ENCODE results near the gene MTHFD1. TPM values are rescaled to one million over a fixed set of nuclear protein-coding genes. Genes with fewer than 3 reads are reported as not detected.
A peak's percentile ranks its signal among the peaks of the same experiment; 100 is the strongest.

MTHFD1 gene
- polyA plus RNA-seq, 3 donors, result 11.8 to 21.3 (median 14.3) TPM

- Mint-ChIP-seq H3K4me3 (no peak overlapping the region), H3K27ac (no peak overlapping the region), H3K4me1 (no peaks in the 10 kb centered on the region), H3K9me3 (peaks cover 0 to 4% (median 0%) of the 10 kb centered on the region in 7 donors), H3K27me3 (ENCODE audit: low read depth in 3 of 3) (peaks cover 0 to 2% (median 0%) of the 10 kb centered on the region in 3 donors), H3K36me3 (no peaks in the 10 kb centered on the region)
- H3K4me1 ChIP-seq (ENCODE audit: control insufficient read depth in 1 of 2, insufficient read depth in 2 of 2, low read length in 2 of 2), result no peaks in the 10 kb centered on the region
- DNase-seq, result no peak
- H3K79me2 ChIP-seq (ENCODE audit: insufficient read depth, low read length), result no peaks in the 10 kb centered on the region
- no peaks in the 10 kb centered on the region for H4K20me1 ChIP-seq (ENCODE audit: insufficient read depth, low read length)
- no peaks in the 10 kb centered on the region for H3K36me3 ChIP-seq (replicated peaks in 1 of 2; ENCODE audit: control insufficient read depth in 1 of 2, insufficient read depth in 2 of 2, low read length in 2 of 2)
- WGBS (ENCODE audit: insufficient coverage), result no CpG with 5 or more reads among the region's 2 CpGs
- H3K4me2 ChIP-seq (replicated peaks; ENCODE audit: extremely low read depth, low read length, poor library complexity, severe bottlenecking), result no peak overlapping the region
- H3K27ac ChIP-seq (ENCODE audit: low read depth in 1 of 2, low read length in 2 of 2), result no peak overlapping the region
- no peaks in the 10 kb centered on the region for H3K27me3 ChIP-seq (ENCODE audit: control insufficient read depth in 2 of 2, insufficient read depth in 2 of 2, low read length in 2 of 2)
- no peak overlapping the region for H2AFZ ChIP-seq (ENCODE audit: insufficient read depth, low read depth, low read length, poor library complexity, severe bottlenecking)
- no peaks in the 10 kb centered on the region for H3K9me3 ChIP-seq (replicated peaks in 1 of 2; ENCODE audit: control insufficient read depth in 1 of 2, insufficient read depth in 1 of 2, low read length in 2 of 2)
- no peak for TF ChIP-seq CTCF (IDR thresholded peaks at IDR 0.05)
- H3K9ac ChIP-seq (ENCODE audit: insufficient read depth, low read length, poor library complexity, severe bottlenecking), result no peak overlapping the region
- intact Hi-C loops (cut with micrococcal nuclease), result no loop called here
- no peak overlapping the region for H3K4me3 ChIP-seq (replicated peaks in 1 of 3; ENCODE audit: low read depth in 2 of 3, low read length in 3 of 3)
Observed at GRCh38 chr14:64369201-64369600, 19.0 kb upstream of the MTHFD1 start.

DNA sequence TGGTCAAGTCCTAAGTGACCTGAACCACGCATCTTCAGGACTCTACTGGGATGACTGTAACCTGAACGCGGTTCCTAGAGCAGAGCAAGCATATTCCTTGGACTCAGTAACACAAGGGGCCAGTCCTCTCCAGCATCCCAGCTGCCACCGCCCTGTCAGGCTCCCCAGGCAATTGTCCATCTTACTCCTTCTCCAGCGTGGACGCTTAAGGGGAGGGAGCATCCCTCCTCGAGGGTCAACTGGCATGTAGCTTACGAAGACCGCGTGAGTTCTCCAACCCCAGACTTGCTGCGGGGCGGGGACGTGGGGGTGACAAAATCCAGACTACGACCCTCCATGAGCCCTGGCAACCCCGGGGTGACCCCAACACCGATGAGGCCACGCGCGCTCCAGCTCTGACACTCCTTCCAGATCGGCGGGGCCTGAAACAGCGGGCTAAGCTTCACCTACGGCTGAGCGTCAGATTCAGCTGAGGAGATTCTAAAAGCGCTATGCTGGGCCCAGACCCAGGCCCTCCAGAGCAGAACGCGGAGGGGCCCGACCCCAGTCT lies 846 bp upstream of the MTHFD1 start:
- no peak for TF ChIP-seq CTCF (IDR thresholded peaks at IDR 0.05)
- Histone ChIP-seq H3K9ac (ENCODE audit: insufficient read depth, low read length, poor library complexity, severe bottlenecking) (peak overlapping the region; percentile 78), H3K4me3 (replicated peaks in 1 of 3; ENCODE audit: low read depth in 2 of 3, low read length in 3 of 3) (peak overlapping the region; percentile 68 to 90 (median 80)), H3K27ac (ENCODE audit: low read depth in 1 of 2, low read length in 2 of 2) (peak overlapping the region; percentile 66 to 82), H3K79me2 (ENCODE audit: insufficient read depth, low read length) (peaks cover 45% of the 10 kb centered on the region), H3K4me1 (ENCODE audit: control insufficient read depth in 1 of 2, insufficient read depth in 2 of 2, low read length in 2 of 2) (peaks cover 21 to 29% of the 10 kb centered on the region in 2 donors), H3K27me3 (ENCODE audit: control insufficient read depth in 2 of 2, insufficient read depth in 2 of 2, low read length in 2 of 2) (no peaks in the 10 kb centered on the region), H3K9me3 (replicated peaks in 1 of 2; ENCODE audit: control insufficient read depth in 1 of 2, insufficient read depth in 1 of 2, low read length in 2 of 2) (no peaks in the 10 kb centered on the region), H4K20me1 (ENCODE audit: insufficient read depth, low read length) (no peaks in the 10 kb centered on the region), H2AFZ (ENCODE audit: insufficient read depth, low read depth, low read length, poor library complexity, severe bottlenecking) (peak overlapping the region; percentile 99), H3K36me3 (replicated peaks in 1 of 2; ENCODE audit: control insufficient read depth in 1 of 2, insufficient read depth in 2 of 2, low read length in 2 of 2) (no peaks in the 10 kb centered on the region), H3K4me2 (replicated peaks; ENCODE audit: extremely low read depth, low read length, poor library complexity, severe bottlenecking) (peak overlapping the region; percentile 98)
- Mint-ChIP-seq H3K27ac (peak overlapping the region; percentile 10 to 95 (median 91)), H3K4me3 (peak overlapping the region; percentile 99), H3K9me3 (peaks cover 0 to 7% (median 0%) of the 10 kb centered on the region in 7 donors), H3K36me3 (peaks cover 2 to 11% of the 10 kb centered on the region in 2 donors), H3K27me3 (ENCODE audit: low read depth in 3 of 3) (peaks cover 0 to 2% (median 0%) of the 10 kb centered on the region in 3 donors), H3K4me1 (peaks cover 29% of the 10 kb centered on the region)
- WGBS (ENCODE audit: insufficient coverage), result 4% methylated on average over 28 of the region's 28 CpGs
- DNase-seq, result peak in 1 of 3 donors; percentile 10
- intact Hi-C loops (cut with micrococcal nuclease), result loop anchor here in 1 of 2 donors (10.0 kb wide), 1 partner anchor 707 kb away; no protein-coding TSS in a partner anchor

All from CD14-positive monocyte (primary cell).